Measurements from ENCODE around the gene PPP3R1. TPM values are rescaled to one million over a fixed set of nuclear protein-coding genes. Genes with fewer than 3 reads are reported as not detected.

The PPP3R1 gene
- total and polyA plus RNA-seq, 2 of the 8 experiments (the other 6 are each of a cell fraction or from before 2014, with no cell fraction given), result 9.3 to 85.1 TPM

DNA sequence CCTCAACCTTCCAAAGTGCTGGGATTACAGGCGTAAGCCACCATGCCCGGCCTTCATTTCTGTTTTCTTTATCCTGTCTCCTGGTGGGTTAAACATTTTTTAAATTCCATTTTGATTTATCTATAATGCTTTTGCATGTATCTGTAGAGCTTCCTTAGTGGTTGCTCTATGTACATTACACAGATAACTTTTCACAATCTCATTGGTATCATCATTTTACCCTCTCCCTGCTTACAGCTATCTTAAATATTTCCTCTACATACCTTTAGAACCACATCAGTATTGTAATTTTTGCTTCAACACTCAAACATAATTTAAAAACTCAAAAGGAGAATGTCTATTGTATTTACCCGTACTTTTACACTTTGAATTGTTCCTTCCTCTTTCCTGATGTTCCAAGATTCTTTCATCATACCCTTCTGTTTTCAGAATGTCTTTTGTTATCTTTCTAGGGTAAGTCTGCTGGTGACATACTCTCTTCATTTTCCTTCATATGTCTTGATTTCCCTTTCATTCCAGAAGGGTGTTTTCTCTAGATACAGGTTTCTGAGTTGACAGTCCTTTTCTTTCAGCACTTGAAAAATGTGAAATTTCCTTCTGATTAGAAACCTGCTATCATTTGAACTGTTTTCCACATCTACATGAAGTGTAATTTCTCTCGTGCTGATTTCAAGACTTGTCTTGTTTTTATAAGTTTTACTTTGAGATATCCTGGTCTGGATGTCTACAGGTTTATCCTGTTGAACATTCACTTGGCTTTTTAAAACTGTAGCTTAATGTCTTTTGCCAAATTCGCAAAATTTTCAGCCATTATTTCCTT, 21.9 kb downstream of the PPP3R1 start:
- Histone ChIP-seq H3K4me3 (ENCODE audit: extremely low read depth in 1 of 4, insufficient read depth in 2 of 4, low read depth in 3 of 4, low read length in 4 of 4) (no peak overlapping the region), H3K23me2 (ENCODE audit: low read depth, low read length) (no peaks in the 10 kb centered on the region; the same call in 1 of the 2 replicates), H3K14ac (ENCODE audit: insufficient read length) (no peak overlapping the region), H2BK5ac (ENCODE audit: low read depth, low read length) (no peak overlapping the region), H4K20me1 (replicated peaks in 1 of 2; ENCODE audit: control insufficient read depth in 1 of 2, insufficient read depth in 2 of 2, low read length in 2 of 2) (peaks cover 8 to 10% of the 10 kb centered on the region in 2 experiments), H2AK5ac (ENCODE audit: low read depth, low read length) (no peak overlapping the region), H2AFZ (ENCODE audit: low read length) (no peak overlapping the region), H3K9ac (replicated peaks in 1 of 4; ENCODE audit: extremely low read depth in 1 of 4, low read depth in 3 of 4, low read length in 3 of 4) (no peak overlapping the region), H3K4me2 (ENCODE audit: insufficient read depth in 1 of 2, low read depth in 2 of 2, low read length in 2 of 2) (no peak overlapping the region), H3K27ac (ENCODE audit: low read depth, low read length) (no peak overlapping the region), H2BK120ac (replicated peaks; ENCODE audit: low read depth, low read length) (no peak overlapping the region), H3K23ac (ENCODE audit: insufficient read length) (no peak overlapping the region), H2BK15ac (ENCODE audit: low read length) (no peak overlapping the region), H3K79me1 (ENCODE audit: low read depth, low read length) (no peaks in the 10 kb centered on the region), H3K36me3 (ENCODE audit: control insufficient read depth in 2 of 4, insufficient read depth in 4 of 4, low read length in 3 of 4) (no peaks in the 10 kb centered on the region), H4K5ac (ENCODE audit: insufficient read length, low read depth, low read length) (no peak overlapping the region), H3K56ac (replicated peaks; ENCODE audit: insufficient read length, low read depth, low read length) (no peak overlapping the region), H2BK12ac (ENCODE audit: low read depth, low read length) (no peak overlapping the region), H4K8ac (ENCODE audit: extremely low read depth, insufficient read depth, low read length) (no peak overlapping the region), H4K91ac (replicated peaks; ENCODE audit: insufficient read length, low read length) (no peak overlapping the region), H3K4me1 (replicated peaks in 1 of 4; ENCODE audit: control insufficient read depth in 3 of 4, insufficient read depth in 4 of 4, low read length in 3 of 4) (no peaks in the 10 kb centered on the region; a peak in 1 of 7 replicates), H3K79me2 (ENCODE audit: control insufficient read depth in 1 of 2, insufficient read depth in 2 of 2, low read length in 2 of 2) (peaks cover 9 to 98% of the 10 kb centered on the region in 2 experiments), H2BK20ac (ENCODE audit: low read length) (no peak overlapping the region), H3K9me3 (ENCODE audit: insufficient read depth in 2 of 2, low read depth in 1 of 2, low read length in 1 of 2) (no peaks in the 10 kb centered on the region), H3K18ac (ENCODE audit: extremely low read depth, low read length) (no peak overlapping the region), H3K27me3 (replicated peaks in 1 of 4; ENCODE audit: control insufficient read depth in 3 of 4, extremely low read depth in 1 of 4, insufficient read depth in 3 of 4, low read length in 3 of 4) (no peaks in the 10 kb centered on the region), H3K4ac (replicated peaks; ENCODE audit: insufficient read length, low read depth, low read length) (no peak overlapping the region)
- ChIA-PET POLR2A (ENCODE audit: partially characterized antibody) (no interaction called here), CTCF (ENCODE audit: partially characterized antibody) (interaction anchor here (1.0 to 1.3 kb wide), 4 partner anchors 20 to 62 kb away, joined by 3 to 9 read pairs (median 3); no protein-coding TSS in a partner anchor)
- FAIRE-seq, result no peak
- WGBS, 2 experiments (ENCODE audit: extremely low coverage in 1 of 2, insufficient coverage in 1 of 2, insufficient read length in 1 of 2, insufficient replicate concordance in 2 of 2, low coverage in 1 of 2, low lambda C conversion rate in 2 of 2, missing lambda C conversion rate in 1 of 2), result 85% methylated on average over 5 of the region's 5 CpGs; no CpG with 5 or more reads in 1 of the 2 experiments
- TF ChIP-seq KDM4A (IDR thresholded peaks at IDR 0.05; ENCODE audit: low read depth, low read length, severe bottlenecking) (no peak), CBX8 (IDR thresholded peaks at IDR 0.05; ENCODE audit: borderline replicate concordance, low read depth, low read length) (no peak), KDM1A (IDR thresholded peaks at IDR 0.05; ENCODE audit: borderline replicate concordance, low read length) (no peak), HDAC2 (IDR thresholded peaks at IDR 0.05; ENCODE audit: borderline replicate concordance in 1 of 2, low read depth in 2 of 2, low read length in 2 of 2) (no peak), MAFK (IDR thresholded peaks at IDR 0.05; ENCODE audit: low read depth, low read length) (no peak), RAD21 (IDR thresholded peaks at IDR 0.05 in 1 of 2, conservative IDR thresholded peaks at IDR 0.05 in 1 of 2; ENCODE audit: low read depth in 2 of 2, low read length in 2 of 2) (no peak), TAF7 (optimal IDR thresholded peaks at IDR 0.05; ENCODE audit: borderline replicate concordance, low read depth, low read length) (no peak)
- DNase-seq (ENCODE audit: low read depth in 1 of 2, low spot score in 2 of 2), result no peak

Data from H1 (cell line).